ENCODE results near the gene KCNH2. TPM values are rescaled to one million over a fixed set of nuclear protein-coding genes. Genes with fewer than 3 reads are reported as not detected.

Gene KCNH2
- total RNA-seq, 1 donor from 2014 or later: 6.1 TPM

DNA sequence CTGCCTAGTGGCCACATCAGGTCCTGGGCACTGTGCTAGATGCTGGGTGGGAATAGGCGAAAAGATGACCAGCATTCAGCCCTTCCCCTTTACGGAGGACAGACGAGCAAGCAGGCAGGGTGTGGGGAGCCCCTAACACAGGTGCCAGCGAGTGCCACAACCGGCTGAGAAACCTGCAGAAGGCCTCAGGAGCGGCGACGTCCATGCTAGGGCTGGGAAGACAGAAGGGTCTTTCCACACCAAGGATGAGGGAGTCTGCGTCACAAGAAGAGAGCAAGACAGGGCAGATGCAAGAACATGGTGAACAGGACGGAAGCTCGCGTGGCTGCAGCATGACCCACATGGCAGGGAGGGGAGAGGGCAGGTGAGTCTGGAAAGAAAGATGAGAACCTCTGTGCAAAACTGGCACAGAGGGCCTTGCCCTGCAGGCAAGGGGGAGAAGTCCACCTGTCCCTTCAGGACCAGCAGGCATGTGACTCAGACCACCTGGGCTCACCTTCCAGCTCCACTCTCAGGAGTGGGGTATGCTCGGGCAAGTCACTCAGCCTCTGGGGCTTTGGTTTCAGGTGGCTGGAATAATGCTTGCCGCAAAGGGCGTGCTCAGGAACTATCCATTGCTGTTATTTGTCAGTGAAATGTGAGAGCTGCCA lies 36.6 kb downstream of the KCNH2 start:
- FAIRE-seq: no peak
- no peak for DNase-seq (ENCODE audit: low spot score in 2 of 2)

DNA sequence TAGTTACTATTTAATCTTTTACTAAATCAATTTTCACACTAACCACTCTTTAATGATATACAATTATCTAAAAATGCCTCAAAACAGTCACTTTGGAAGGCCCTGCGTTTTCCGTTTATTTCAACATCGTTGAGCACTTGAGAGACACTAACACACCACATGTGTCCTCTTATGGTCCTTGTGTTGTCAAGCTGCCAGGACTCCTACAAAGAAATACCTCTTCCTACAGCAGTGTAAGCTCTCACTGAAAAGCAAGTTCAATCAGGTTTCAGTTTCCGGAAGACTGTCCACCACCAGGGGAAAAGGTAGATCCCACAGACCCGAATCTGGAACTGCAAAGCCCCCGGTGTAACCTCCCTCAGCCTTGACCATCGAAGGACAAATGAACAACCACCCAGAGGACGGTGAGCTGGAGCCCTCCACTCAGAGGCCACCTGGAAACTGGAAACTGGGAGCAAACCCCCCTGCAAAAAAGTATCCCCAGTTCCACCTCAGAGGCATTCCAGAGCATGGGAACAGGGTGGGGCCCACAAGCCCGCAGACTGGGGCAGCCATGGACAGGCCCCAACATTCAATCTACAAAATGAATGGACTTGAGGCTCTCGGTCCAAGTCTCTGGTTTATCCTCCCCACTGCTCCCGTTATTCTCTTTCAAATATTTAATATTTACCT lies 37.6 kb downstream of the KCNH2 start:
- FAIRE-seq (no peak), DNase-seq (ENCODE audit: low spot score in 2 of 2) (no peak)

DNA sequence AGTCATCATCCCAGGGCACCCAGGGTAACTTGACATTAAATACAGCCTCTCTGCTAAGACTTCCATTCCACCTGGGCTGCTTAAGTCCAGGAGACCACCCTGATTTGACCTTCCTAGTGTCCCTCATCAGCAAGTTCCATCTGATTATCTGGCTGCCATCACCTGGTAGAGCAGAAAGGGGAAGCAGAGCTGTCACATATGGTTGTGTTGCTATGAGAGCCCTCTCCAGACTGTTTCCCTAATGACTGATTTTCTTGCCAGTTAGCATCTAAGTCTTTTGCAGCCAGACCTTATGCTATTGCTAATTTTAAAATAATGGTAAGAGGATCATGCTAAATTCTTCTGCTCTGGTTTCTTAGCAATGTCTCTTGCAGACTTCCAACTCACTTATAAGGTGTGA lies 38.7 kb downstream of the KCNH2 start:
- FAIRE-seq (no peak), DNase-seq (ENCODE audit: low spot score in 2 of 2) (no peak)

DNA sequence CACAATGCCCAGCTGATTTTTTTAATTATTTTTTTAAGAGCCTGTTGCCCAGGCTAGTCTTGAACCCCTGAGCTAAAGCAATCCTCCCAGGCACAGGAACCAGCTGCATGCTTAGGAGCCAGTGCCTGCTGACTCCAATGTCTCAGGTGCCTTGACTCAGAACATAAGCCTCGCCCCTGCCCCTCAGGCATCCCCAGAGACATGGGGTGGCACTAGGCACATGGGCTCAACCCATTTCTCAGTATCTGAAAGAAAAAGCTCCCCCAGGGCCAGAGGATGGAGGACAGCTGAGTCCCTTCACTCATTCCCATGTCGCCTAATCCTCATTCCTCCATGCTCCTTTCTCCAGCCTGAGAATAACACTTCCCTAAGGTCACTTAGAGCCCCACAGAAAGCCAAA lies 39.1 kb downstream of the KCNH2 start:
- DNase-seq (ENCODE audit: low spot score in 2 of 2) (no peak), FAIRE-seq (no peak)

DNA sequence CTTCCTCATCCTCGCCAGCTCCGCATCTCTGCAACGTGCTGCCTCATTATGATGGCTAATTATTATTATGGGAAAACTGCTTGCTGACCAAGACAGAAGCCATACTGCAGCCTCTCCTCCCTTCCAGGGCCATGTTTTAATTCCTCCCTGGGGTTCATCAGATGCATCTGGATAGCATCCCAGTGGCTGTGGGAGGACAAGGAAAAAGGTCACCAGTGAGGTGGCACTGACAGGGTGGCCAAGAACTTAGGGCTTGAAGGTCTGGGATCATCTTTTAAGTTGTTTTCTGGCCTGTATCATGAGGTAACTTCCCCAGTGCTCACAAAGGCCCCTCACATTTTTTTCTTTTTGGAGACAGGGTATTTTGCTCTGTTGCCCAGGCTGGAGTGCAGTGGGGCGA lies 39.6 kb downstream of the KCNH2 start:
- FAIRE-seq (no peak), DNase-seq (ENCODE audit: low spot score in 2 of 2) (no peak)

DNA sequence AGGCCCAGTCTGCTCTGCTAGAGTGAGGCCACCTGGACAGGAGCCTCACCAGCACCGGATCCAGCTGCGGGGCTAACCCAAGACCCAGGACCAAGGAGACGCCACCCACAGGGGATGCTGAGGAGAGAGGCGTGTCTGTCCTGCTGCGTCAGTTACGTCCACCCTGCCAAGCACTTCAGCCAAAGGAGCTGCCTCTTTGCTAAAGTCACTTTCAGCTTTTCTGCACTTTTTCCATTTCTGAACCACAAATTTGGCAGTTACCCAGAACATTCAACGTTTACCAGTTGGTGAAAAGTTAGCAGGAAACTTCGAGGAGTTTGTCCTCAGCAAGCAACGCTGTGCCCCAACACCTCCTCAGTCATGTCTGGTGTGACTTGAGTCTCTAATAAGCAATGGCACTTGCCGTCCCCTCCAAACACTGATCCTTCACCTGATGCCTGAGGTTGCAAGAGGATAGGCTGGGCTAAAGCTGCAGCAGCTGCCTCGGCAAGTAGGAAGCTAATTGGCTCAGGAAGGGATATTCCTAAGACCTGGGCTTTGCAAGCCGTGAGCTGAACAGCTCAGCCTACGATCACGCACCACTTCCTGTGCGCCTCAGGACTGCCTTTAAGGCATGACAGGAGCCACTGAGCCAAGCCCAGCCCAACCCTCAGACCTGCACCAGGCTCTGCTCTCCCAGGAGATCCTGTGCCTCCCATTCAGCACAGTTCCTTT lies 40.1 kb downstream of the KCNH2 start:
- DNase-seq (ENCODE audit: low spot score in 2 of 2) (no peak), FAIRE-seq (no peak)

DNA sequence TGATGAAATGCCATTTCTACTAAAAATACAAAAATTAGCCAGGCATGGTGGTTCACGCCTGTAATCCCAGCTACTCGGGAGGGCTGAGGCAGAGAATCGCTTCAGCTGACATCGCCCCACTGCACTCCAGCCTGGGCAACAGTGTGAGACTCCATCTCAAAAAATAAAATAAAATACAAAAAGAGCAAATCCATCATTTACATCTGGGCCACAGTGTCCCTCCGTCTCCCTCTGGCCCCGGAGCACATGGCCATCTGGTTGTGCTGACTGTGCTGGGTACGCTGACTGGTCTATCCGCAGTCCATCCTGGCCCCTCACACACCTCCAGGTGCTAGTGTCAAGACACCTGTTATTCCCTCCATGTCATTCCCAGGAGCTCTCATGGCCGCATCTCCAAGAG lies 42.1 kb downstream of the KCNH2 start:
- DNase-seq (ENCODE audit: low spot score in 2 of 2) (no peak), FAIRE-seq (no peak)

DNA sequence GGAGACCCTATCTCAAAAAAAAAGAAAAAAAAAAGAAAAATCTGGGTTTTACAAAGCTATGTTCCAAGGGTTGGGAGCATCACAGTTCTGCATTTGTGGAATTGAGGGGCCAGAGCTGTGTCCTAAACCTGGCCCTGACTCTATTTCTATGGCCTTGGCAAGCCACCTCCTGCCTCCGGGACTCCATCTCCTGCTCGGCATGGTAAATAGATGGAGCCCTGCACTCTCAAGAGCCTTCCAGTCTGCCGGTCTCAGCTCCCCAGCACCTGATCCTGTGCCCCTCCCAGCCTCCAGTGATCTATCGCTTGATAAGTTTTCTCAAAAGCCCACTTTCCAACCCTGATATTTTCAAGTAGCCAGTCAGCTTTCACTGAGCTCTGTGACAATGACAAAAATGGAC lies 43.0 kb downstream of the KCNH2 start:
- DNase-seq (ENCODE audit: low spot score in 2 of 2): no peak
- no peak for FAIRE-seq

DNA sequence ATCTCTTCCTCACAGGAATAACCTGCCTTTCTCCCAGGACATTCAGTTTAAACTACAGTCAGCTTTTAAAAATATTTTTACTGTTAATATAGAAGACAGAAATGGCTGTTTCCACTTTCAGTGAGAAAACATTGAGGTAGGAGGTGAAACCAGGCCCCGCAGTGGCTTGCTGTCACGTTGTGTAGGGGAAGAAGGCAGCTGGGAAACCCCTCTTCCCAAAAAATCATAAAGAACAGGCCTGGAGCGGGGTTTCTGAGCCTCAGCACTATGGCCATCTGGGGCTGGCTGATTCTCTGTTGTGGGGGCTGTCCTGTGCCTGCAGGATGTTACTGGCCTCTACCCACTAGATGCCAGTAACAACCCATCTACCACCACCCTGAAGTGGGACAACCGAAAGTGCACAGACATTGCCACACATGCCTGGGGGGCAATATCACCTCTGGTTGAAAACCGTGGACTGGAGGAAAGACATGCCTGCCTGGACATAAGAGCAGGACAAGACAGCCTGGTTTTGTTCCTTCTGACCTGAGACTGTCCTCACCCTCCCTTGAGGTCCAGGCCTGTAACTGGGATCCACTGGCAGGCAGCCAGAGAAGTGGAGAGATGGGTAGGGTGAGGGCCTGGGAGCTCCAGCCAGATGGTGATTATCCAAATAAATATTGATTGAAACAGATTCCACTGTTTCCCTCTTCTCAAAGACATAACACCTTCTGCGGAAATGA lies 43.9 kb downstream of the KCNH2 start:
- DNase-seq (ENCODE audit: low spot score in 2 of 2) (no peak), FAIRE-seq (no peak)

DNA sequence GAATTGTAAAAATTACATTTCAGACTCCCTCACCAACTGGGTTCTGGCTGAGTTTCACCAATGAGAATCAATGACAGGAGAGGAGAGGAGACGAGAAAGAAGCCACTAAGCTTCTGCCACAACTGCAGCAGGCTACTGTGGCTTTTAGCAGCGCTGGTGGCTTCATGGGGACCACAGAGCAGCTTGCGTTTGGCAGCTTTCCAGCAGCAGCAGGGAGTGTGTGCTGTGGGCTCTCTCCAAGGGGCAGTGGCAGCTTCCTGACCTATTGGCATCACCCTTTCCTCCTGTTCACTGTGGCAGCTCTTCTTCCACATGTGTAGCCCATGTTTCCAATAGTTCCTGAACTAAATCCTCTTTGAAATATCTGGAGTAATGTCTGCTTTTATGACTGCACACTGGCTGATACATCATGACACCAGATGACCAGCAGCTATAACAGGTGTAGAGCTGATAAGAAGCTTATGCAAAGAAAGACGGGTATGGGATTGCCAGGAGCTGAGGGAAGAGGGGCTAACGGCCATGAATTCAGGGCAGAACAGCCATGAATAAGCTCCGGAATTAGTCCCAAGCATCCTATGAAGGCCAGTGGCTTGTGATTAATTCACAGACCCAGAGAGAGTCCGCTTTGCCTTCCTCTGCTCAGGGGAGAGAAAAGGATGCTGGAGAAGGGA lies 46.8 kb downstream of the KCNH2 start:
- no peak for DNase-seq (ENCODE audit: low spot score in 2 of 2)
- no peak for FAIRE-seq

DNA sequence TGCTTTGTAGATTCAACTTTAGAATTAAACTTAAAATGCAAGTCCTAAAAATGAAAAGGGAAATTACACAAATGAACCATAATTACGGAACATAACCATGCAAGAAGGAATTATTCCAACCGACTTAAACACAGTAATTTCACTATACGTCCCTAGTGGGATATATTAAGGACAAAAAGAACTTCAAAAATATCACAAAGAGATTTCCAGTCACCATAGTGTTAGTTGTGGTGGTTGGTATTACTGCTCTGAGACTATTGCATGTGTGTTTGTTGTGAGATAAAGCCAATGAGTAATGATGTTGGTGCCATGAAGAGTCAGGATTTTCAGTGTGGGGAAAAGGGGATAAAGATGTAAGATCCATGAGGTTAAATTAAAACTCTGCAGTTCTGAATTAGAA lies 49.6 kb downstream of the KCNH2 start:
- FAIRE-seq (no peak), DNase-seq (ENCODE audit: low spot score in 2 of 2) (no peak)

DNA sequence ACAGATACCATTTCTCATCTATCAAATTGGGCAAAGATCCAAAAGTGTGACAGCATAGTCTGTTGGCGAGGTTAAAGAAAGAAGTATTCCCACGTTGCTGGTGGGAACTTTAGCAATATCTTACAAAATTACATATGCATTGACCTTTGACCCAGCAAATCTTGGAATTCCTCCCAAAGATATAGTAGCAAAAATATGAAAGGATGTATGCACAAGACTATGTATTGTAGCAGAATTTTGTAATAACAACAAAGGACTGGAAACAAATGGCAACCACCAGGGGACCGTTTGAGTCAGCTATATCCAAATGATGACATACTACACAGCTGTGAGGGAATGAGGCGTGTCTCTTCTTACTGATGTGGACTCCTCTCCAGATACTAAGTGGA lies 50.2 kb downstream of the KCNH2 start:
- no peak for FAIRE-seq
- no peak for DNase-seq (ENCODE audit: low spot score in 2 of 2)

DNA sequence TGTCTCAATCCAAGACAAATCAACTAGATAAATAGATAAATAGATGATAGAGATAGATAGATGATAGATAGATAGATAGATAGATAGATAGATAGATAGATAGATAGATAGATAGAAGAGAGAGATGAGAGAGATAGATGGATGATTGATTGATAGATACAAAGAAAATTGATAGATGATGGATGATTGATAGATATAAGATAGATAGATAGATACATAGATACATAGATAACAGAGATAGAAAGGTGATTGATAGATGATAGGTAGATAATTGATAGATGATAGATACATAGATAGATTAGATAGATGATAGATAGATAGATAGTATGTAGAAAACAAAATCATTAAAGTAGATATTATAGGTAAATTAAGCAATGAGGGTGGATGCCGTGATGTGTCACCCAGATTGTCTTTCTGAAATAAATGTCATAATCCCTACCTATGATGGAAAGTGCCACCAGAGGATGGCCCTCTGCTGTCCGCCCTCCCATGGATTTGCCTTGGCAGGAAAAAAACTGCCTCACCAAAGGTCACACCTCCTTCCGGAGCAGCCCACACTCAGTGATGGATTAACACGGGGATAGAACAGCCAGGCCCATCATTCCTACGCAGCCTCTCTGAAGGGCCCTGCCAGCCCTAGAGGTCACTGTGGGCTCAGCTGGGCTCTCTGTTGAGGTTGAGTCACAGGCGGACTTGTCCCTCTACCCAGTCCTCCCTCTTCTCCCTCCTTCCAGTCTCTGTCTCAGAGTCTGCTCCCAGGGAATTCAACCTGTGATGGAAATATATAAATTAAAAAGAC lies 50.8 kb downstream of the KCNH2 start:
- peak; percentile 26 for FAIRE-seq
- DNase-seq (ENCODE audit: low spot score in 2 of 2): no peak

DNA sequence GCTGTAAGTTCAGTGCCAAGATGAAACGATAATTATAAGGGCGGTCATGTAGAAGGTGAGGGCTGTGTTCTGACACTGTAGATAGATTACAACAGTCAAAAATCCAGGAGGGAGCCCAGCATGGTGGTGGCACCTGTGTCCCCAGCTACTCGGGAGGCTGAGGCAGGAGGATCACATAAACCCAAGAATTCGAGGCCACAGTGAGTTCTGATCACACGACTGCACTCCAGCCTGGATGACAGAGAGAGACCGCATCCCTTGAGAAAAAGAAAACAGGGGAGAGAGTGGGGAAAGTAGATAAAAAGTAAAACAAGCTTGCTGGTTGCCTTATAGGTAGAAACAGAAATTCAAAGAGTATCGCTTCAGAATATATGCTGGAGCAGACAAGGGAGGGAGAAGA lies 52.1 kb downstream of the KCNH2 start:
- DNase-seq (ENCODE audit: low spot score in 2 of 2): no peak
- no peak for FAIRE-seq

DNA sequence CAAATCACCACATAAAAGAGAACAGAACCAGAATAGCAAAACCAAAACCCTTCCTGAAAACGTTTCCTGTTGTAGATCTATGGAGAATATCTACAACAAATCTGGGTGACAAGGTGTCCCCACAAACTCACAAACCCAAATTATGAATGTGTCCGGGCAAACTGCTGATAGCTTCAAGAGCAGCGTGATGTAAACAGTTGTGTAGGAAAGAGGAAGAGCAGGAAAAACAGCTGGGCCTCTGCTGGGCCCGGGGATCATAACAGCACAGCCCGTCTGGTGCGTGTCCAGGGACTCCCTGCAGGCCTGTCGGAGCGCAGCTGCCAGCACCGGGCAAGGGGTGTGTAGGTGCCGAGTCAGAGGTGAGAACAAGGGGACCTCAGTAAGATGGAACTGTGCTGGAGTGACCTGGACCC lies 53.7 kb downstream of the KCNH2 start:
- DNase-seq (ENCODE audit: low spot score in 2 of 2) (no peak), FAIRE-seq (no peak)

DNA sequence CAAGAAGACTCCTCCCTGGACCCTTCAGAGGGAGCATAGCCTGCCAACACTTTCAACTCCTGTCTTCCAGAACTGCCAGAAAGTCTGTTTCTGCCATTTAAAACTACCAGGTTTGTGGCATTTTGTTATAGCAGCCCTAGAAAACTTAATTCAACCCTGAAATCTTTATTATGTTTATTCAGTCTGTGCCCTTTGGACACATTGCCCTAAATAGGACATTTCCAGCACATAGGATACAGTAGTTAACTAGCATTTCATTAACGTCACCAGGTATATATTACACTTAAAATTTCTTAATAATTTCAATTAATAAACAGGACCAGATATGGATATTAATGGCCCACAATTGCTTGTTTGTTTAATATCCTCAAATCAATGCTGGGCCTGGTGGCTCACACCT lies 54.3 kb downstream of the KCNH2 start:
- FAIRE-seq (no peak), DNase-seq (ENCODE audit: low spot score in 2 of 2) (no peak)

DNA sequence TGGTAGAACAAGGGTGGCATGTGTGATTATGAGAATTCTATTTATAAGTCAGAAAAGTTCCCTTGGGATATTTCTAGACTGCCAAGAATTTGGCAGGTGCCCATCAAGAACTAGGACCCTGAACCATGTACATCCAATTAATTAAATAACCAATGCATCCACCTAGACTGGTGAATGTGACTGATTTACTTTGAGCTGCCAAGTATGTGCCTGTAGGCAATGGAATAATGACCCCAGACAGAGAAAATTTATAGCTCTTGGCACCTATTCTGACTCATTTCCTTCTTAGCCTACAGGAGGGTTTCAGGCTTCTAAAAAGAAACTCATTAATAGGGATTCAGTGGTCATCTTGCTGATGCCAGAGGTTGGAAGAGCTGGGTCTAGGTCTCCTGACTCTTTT lies 54.9 kb downstream of the KCNH2 start:
- no peak for DNase-seq (ENCODE audit: low spot score in 2 of 2)
- FAIRE-seq: no peak

DNA sequence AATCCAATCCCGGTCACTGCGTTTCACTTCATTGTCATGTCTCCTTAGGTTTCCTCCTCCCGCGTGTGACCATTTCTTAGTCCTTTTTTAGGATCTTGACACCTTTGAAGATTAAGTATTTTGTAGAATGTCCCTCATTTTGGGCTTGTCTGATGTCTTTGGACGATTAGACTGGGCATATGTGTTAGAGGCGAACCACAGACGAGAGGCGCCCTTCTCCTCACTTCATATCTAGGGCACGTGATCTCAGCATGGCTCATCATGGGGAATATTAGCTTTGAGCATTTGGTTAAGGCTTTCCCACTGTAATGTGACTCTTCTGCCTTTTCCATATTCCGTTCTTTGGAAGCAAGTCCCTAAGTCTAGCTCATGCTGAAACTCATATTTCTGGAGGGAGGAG lies 59.0 kb downstream of the KCNH2 start:
- DNase-seq (ENCODE audit: low spot score in 2 of 2) (no peak), FAIRE-seq (no peak)

DNA sequence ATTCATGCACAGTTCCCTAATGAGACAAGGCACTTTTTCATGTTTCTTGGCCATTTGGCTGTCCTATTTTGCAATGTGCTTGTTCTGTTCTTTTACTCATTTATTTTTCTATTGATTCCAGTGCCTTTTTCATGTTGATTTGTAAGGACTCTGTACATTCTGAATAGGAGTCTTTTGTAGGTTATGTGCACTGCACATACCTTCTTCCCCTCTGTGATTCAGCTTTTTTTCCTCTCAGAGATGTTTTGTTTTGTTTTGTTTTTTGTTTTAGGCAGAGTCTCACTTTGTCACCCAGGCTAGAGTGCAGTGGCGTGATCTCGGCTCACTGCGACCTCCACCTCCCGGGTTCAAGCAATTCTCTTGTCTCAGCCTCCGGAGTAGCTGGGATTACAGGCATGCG lies 59.7 kb downstream of the KCNH2 start:
- no peak for DNase-seq (ENCODE audit: low spot score in 2 of 2)
- no peak for FAIRE-seq

DNA sequence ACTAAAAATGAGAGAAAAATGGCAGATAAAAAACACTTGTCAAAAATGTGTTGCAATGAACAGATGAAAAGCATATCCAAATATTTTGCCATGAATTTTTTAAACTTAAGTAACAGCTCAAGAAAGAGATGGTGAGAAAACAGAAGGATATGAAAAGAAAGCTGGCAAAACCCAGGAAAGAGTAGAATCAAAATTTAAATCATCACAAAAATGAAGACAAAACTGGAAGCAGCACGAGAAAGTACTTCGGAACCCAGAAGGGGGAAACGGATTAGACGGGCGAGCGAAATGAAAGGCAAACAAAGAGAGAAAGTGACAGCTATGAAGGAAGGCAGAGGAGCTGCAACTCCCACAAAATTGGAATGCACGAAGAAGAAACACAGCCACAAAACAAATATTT lies 60.2 kb downstream of the KCNH2 start:
- no peak for FAIRE-seq
- no peak for DNase-seq (ENCODE audit: low spot score in 2 of 2)
